ENCODE measurements around the gene TSEN15. TPM values are rescaled to one million over a fixed set of nuclear protein-coding genes. Genes with fewer than 3 reads are reported as not detected.

The TSEN15 gene
- polyA plus RNA-seq, 1 donor (not counting 4 experiments of a cell fraction or from before 2014, with no cell fraction given): 46.7 TPM

DNA sequence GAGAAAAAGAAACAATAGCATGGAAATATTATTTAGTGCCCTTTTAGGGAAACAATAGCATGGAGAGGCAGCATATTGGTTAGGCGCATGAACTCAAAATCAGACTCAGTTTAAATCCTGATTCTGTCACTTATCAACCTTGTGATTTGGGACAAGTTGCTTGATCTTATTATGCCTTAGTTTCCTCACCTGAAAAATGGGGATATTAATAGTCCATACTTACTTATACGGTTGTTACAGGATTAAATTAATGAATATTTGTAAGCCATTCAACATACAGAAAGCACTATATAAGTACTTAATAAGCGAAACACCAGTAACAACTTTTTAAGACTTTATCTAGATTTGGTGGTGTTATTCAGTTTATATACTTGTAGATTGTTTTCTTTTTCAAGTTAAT lies 1.2 kb downstream of the TSEN15 start:
- Histone ChIP-seq H3K9ac (ENCODE audit: control insufficient read depth, extremely low read depth, insufficient read depth, low read length) (peak overlapping the region; percentile 92), H3K9me3 (ENCODE audit: control insufficient read depth, low read depth, low read length) (no peaks in the 10 kb centered on the region), H3K36me3 (ENCODE audit: control insufficient read depth in 2 of 2, extremely low read depth in 1 of 2, insufficient read depth in 2 of 2, low read length in 2 of 2) (peaks cover 2 to 5% of the 10 kb centered on the region in 2 experiments), H3K27ac (ENCODE audit: control insufficient read depth, insufficient read depth, low read length) (no peak overlapping the region), H3K4me3 (ENCODE audit: control insufficient read depth in 2 of 3, extremely low read depth in 1 of 3, insufficient read depth in 2 of 3, low read depth in 1 of 3, low read length in 3 of 3) (peak overlapping the region; percentile 71 to 89 (median 86)), H4K20me1 (ENCODE audit: control insufficient read depth, extremely low read depth, insufficient read depth, low read length) (no peaks in the 10 kb centered on the region), H3K9me1 (ENCODE audit: control insufficient read depth, extremely low read depth, insufficient read depth, low read length) (no peaks in the 10 kb centered on the region), H3K4me2 (ENCODE audit: control insufficient read depth, extremely low read depth, insufficient read depth, low read depth, low read length) (peak overlapping the region; percentile 85), H3K27me3 (ENCODE audit: control insufficient read depth, extremely low read depth, insufficient read depth, low read length) (no peaks in the 10 kb centered on the region), H3K4me1 (ENCODE audit: control insufficient read depth, extremely low read depth, insufficient read depth, low read length) (peaks cover 28% of the 10 kb centered on the region), H3K79me2 (ENCODE audit: control insufficient read depth, insufficient read depth, low read length) (peaks cover 20% of the 10 kb centered on the region), H2AFZ (ENCODE audit: control insufficient read depth, low read length) (no peak overlapping the region)
- dilution Hi-C loops (cut with MboI; ENCODE audit: extremely low pct_ligation_motif_present, low sequenced_read_pairs): no loop called here
- FAIRE-seq: no peak
- no peak for DNase-seq (ENCODE audit: low read depth, low spot score)
- TF ChIP-seq EZH2 (IDR thresholded peaks at IDR 0.05; ENCODE audit: low read length) (no peak), CTCF (optimal IDR thresholded peaks at IDR 0.05 in 1 of 3, IDR thresholded peaks at IDR 0.05 in 1 of 3, conservative IDR thresholded peaks at IDR 0.05 in 1 of 3; ENCODE audit: extremely low read depth in 1 of 3, insufficient read depth in 2 of 3, low read length in 3 of 3) (no peak)

DNA sequence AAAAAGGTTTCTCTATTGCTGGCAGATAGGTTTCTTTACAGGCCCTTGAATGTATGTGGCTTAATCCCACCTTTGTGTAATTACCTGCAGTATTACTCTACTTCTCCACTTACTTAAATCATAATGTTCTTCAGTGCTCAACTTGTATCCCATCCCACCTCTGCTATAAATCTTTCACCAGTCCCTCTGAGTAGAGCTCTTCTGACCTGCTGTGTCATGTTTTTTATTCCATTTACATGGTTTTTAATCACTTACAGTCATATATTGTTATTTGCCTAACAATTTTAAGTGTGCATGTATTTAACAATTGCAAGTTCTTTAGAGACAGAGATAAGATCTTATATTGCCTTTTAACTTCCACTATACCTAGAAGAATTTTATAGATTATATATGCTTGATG lies 2.4 kb downstream of the TSEN15 start:
- H3K4me1 ChIP-seq (ENCODE audit: control insufficient read depth, extremely low read depth, insufficient read depth, low read length): peaks cover 28% of the 10 kb centered on the region
- H3K9me3 ChIP-seq (ENCODE audit: control insufficient read depth, low read depth, low read length): no peaks in the 10 kb centered on the region
- H3K4me2 ChIP-seq (ENCODE audit: control insufficient read depth, extremely low read depth, insufficient read depth, low read depth, low read length): no peak overlapping the region
- no peak overlapping the region for H3K4me3 ChIP-seq (ENCODE audit: control insufficient read depth in 2 of 3, extremely low read depth in 1 of 3, insufficient read depth in 2 of 3, low read depth in 1 of 3, low read length in 3 of 3)
- TF ChIP-seq EZH2 (IDR thresholded peaks at IDR 0.05; ENCODE audit: low read length): no peak
- no peak for TF ChIP-seq CTCF (optimal IDR thresholded peaks at IDR 0.05 in 1 of 3, IDR thresholded peaks at IDR 0.05 in 1 of 3, conservative IDR thresholded peaks at IDR 0.05 in 1 of 3; ENCODE audit: extremely low read depth in 1 of 3, insufficient read depth in 2 of 3, low read length in 3 of 3)
- peaks cover 2 to 5% of the 10 kb centered on the region in 2 experiments for H3K36me3 ChIP-seq (ENCODE audit: control insufficient read depth in 2 of 2, extremely low read depth in 1 of 2, insufficient read depth in 2 of 2, low read length in 2 of 2)
- no peaks in the 10 kb centered on the region for H3K27me3 ChIP-seq (ENCODE audit: control insufficient read depth, extremely low read depth, insufficient read depth, low read length)
- FAIRE-seq (no peak), DNase-seq (ENCODE audit: low read depth, low spot score) (no peak)
- no peaks in the 10 kb centered on the region for H3K9me1 ChIP-seq (ENCODE audit: control insufficient read depth, extremely low read depth, insufficient read depth, low read length)
- H3K79me2 ChIP-seq (ENCODE audit: control insufficient read depth, insufficient read depth, low read length): peaks cover 20% of the 10 kb centered on the region
- H3K9ac ChIP-seq (ENCODE audit: control insufficient read depth, extremely low read depth, insufficient read depth, low read length): no peak overlapping the region
- no peaks in the 10 kb centered on the region for H4K20me1 ChIP-seq (ENCODE audit: control insufficient read depth, extremely low read depth, insufficient read depth, low read length)
- H3K27ac ChIP-seq (ENCODE audit: control insufficient read depth, insufficient read depth, low read length): no peak overlapping the region
- dilution Hi-C loops (cut with MboI; ENCODE audit: extremely low pct_ligation_motif_present, low sequenced_read_pairs): no loop called here
- H2AFZ ChIP-seq (ENCODE audit: control insufficient read depth, low read length): no peak overlapping the region

Data from keratinocyte (primary cell).